OCI-LY3 (cell line): ENCODE results near the gene DCHS2.

Experiments used
- H2AFZ ChIP-seq: fragments of 200-600, 300-600 bp; shearing (Covaris generic); 2 replicates; pipeline ENCODE4 v1.6.0; 2014; ENCODE audit warnings: antibody characterized with exemption, low read depth, low read length
- H3K27ac ChIP-seq: fragments of 200-600, 300-600 bp; sonication (generic); 2 replicates; pipeline ENCODE4 v1.5.1; 2014; ENCODE audit warnings: mild to moderate bottlenecking, low read length, moderate library complexity, mixed read lengths
- H3K27me3 ChIP-seq: fragments of 200-600, 300-600 bp; sonication (generic); 2 replicates; pipeline ENCODE4 v1.6.1; 2014; ENCODE audit warnings: low read depth, low read length, mixed read lengths
- H3K36me3 ChIP-seq: fragments of 200-600, 300-600 bp; sonication (generic); replicated peaks from 2 replicates; pipeline ENCODE3; 2014; ENCODE audit warnings: low read depth, low read length, mixed read lengths
- H3K4me1 ChIP-seq: fragments of 300-600, 200-600 bp; sonication (generic); 2 replicates; pipeline ENCODE4 v1.6.1; 2014; ENCODE audit warnings: low read length, mixed read lengths
- H3K4me2 ChIP-seq: fragments of 200-600, 300-600 bp; sonication (generic); 2 replicates; pipeline ENCODE4 v1.6.1; 2014; ENCODE audit warnings: low read length, mixed read lengths
- H3K4me3 ChIP-seq: fragments of 300-600, 200-600 bp; sonication (generic); 2 replicates; pipeline ENCODE4 v1.5.1; 2014; ENCODE audit warnings: antibody characterized with exemption, mild to moderate bottlenecking, low read length, moderate library complexity
- H3K79me2 ChIP-seq: fragments of 300-600, 200-600 bp; shearing (Covaris generic); 2 replicates; pipeline ENCODE4 v1.6.1; 2014; ENCODE audit warnings: mild to moderate bottlenecking, low read length, mixed read lengths
- H3K9ac ChIP-seq: fragments of 300-600, 200-600 bp; shearing (Covaris generic); 2 replicates; pipeline ENCODE4 v1.6.0; 2014; ENCODE audit warnings: mild to moderate bottlenecking, low read length, moderate library complexity
- H3K9me3 ChIP-seq: fragments of 200-600, 300-600 bp; shearing (Covaris generic); 2 replicates; pipeline ENCODE4 v1.6.1; 2014; ENCODE audit warnings: low read length, mixed read lengths; ENCODE audit not compliant: insufficient read depth
- H4K20me1 ChIP-seq: fragments of 200-600, 300-600 bp; sonication (generic); 2 replicates; pipeline ENCODE4 v1.6.1; 2016; ENCODE audit warnings: low read length, mixed read lengths; ENCODE audit not compliant: insufficient read depth
- EZH2phosphoT487 ChIP-seq: fragments of 200-600 bp; shearing (Covaris generic); IDR thresholded peaks from 2 replicates; pipeline ENCODE4 v1.6.1; 2018; ENCODE audit warnings: antibody characterized with exemption, mixed run types, low read depth
- TF ChIP-seq, protein P1 (sequence below): fragments of 200-600, 300-600 bp; sonication (generic); IDR thresholded peaks from 2 replicates; pipeline ENCODE4 v1.5.1; 2014; ENCODE audit warnings: antibody characterized with exemption, low read length, low read depth

Gene DCHS2

GRCh38 chr4:154471032-154471431 lies 20.6 kb downstream of the DCHS2 start:
- Histone ChIP-seq H2AFZ (no peak overlapping the region), H3K79me2 (no peaks in the 10 kb centered on the region), H3K9me3 (no peaks in the 10 kb centered on the region), H3K36me3 (no peaks in the 10 kb centered on the region), H3K27ac (0 out of 2 replicates have a peak overlapping the region, but pooled peaks have one; percentile 6), H3K27me3 (peaks cover 69% of the 10 kb centered on the region), H3K9ac (no peak overlapping the region), H3K4me2 (peak overlapping the region; percentile 64), H4K20me1 (0 out of 2 replicates have a peak, but pooled peaks cover 3% of the 10 kb centered on the region), H3K4me1 (peaks cover 29% of the 10 kb centered on the region), H3K4me3 (peak overlapping the region; percentile 34)
- no peak for TF ChIP-seq EZH2phosphoT487
- TF ChIP-seq, protein P1, sequence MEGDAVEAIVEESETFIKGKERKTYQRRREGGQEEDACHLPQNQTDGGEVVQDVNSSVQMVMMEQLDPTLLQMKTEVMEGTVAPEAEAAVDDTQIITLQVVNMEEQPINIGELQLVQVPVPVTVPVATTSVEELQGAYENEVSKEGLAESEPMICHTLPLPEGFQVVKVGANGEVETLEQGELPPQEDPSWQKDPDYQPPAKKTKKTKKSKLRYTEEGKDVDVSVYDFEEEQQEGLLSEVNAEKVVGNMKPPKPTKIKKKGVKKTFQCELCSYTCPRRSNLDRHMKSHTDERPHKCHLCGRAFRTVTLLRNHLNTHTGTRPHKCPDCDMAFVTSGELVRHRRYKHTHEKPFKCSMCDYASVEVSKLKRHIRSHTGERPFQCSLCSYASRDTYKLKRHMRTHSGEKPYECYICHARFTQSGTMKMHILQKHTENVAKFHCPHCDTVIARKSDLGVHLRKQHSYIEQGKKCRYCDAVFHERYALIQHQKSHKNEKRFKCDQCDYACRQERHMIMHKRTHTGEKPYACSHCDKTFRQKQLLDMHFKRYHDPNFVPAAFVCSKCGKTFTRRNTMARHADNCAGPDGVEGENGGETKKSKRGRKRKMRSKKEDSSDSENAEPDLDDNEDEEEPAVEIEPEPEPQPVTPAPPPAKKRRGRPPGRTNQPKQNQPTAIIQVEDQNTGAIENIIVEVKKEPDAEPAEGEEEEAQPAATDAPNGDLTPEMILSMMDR, result no peak

- no peak overlapping the region for H3K9ac ChIP-seq
- no peaks in the 10 kb centered on the region for H3K36me3 ChIP-seq
- H3K4me2 ChIP-seq, result no peak overlapping the region
- H4K20me1 ChIP-seq, result 0 out of 2 replicates have a peak, but pooled peaks cover 3% of the 10 kb centered on the region
- H3K27me3 ChIP-seq, result peaks cover 58% of the 10 kb centered on the region
- H2AFZ ChIP-seq, result no peak overlapping the region
- peaks cover 29% of the 10 kb centered on the region for H3K4me1 ChIP-seq
- H3K9me3 ChIP-seq, result no peaks in the 10 kb centered on the region
- no peak for TF ChIP-seq EZH2phosphoT487
- TF ChIP-seq, protein P1, result no peak
- no peak overlapping the region for H3K27ac ChIP-seq
- H3K79me2 ChIP-seq, result no peaks in the 10 kb centered on the region
- no peak overlapping the region for H3K4me3 ChIP-seq
These were observed 23.7 kb downstream of the DCHS2 start for GRCh38 chr4:154467886-154468285.

- Histone ChIP-seq H3K27ac (no peak overlapping the region), H4K20me1 (0 out of 2 replicates have a peak, but pooled peaks cover 3% of the 10 kb centered on the region), H3K36me3 (no peaks in the 10 kb centered on the region), H3K9ac (no peak overlapping the region), H3K4me3 (no peak overlapping the region), H3K79me2 (no peaks in the 10 kb centered on the region), H3K4me1 (peaks cover 13% of the 10 kb centered on the region), H3K27me3 (peaks cover 62% of the 10 kb centered on the region), H3K4me2 (no peak overlapping the region), H3K9me3 (no peaks in the 10 kb centered on the region), H2AFZ (no peak overlapping the region)
- TF ChIP-seq EZH2phosphoT487, result no peak
These were observed 25.3 kb downstream of the DCHS2 start for GRCh38 chr4:154466336-154466735.

- no peak overlapping the region for H2AFZ ChIP-seq
- no peak for TF ChIP-seq EZH2phosphoT487
- TF ChIP-seq, protein P1, result no peak
- H4K20me1 ChIP-seq, result no peaks in the 10 kb centered on the region
- no peak overlapping the region for H3K4me3 ChIP-seq
- H3K4me1 ChIP-seq, result peaks cover under 1% of the 10 kb centered on the region; the same call in 1 of the 2 replicates
- no peak overlapping the region for H3K4me2 ChIP-seq
- H3K27me3 ChIP-seq, result peaks cover 66% of the 10 kb centered on the region
- no peaks in the 10 kb centered on the region for H3K36me3 ChIP-seq
- no peaks in the 10 kb centered on the region for H3K79me2 ChIP-seq
- no peak overlapping the region for H3K27ac ChIP-seq
- no peak overlapping the region for H3K9ac ChIP-seq
- no peaks in the 10 kb centered on the region for H3K9me3 ChIP-seq
These were observed 26.5 kb downstream of the DCHS2 start for GRCh38 chr4:154465085-154465484.
